Mucosa of rectum (tissue), 2 donors: ENCODE data around the gene IRAK3.
"Not testable (repeated sequence)": the region's sequence is repeated elsewhere in the genome, so short reads cannot be mapped to it uniquely, and the experiment has no call there.

Experiments
- H3K27ac ChIP-seq, 2 donors: one replicate each; pipeline ENCODE4 v1.7.0; 2013; ENCODE audit warnings: inconsistent platforms in 2 of 2, low read depth in 2 of 2, low read length in 2 of 2
- H3K27me3 ChIP-seq, 2 donors: one replicate each; pipeline ENCODE4 v1.7.0; 2013; ENCODE audit warnings: low read length in 2 of 2; ENCODE audit not compliant: control insufficient read depth in 2 of 2, insufficient read depth in 2 of 2
- H3K36me3 ChIP-seq, 2 donors: one replicate each; pipeline ENCODE4 v1.7.0; 2013; ENCODE audit warnings: low read length in 2 of 2; ENCODE audit not compliant: control insufficient read depth in 2 of 2, insufficient read depth in 2 of 2
- H3K4me1 ChIP-seq, 2 donors: one replicate each; pipeline ENCODE4 v1.7.0; 2013; ENCODE audit warnings: low read length in 2 of 2, mild to moderate bottlenecking in 1 of 2; ENCODE audit not compliant: control insufficient read depth in 2 of 2, insufficient read depth in 2 of 2
- H3K4me3 ChIP-seq, 2 donors: one replicate each; pipeline ENCODE4 v1.7.0; 2013; ENCODE audit warnings: low read length in 2 of 2
- H3K9ac ChIP-seq, 2 donors: one replicate each; pipeline ENCODE4 v1.7.0; 2013; ENCODE audit warnings: low read length in 2 of 2, low read depth in 1 of 2, mild to moderate bottlenecking in 1 of 2
- H3K9me3 ChIP-seq, 2 donors: one replicate each; pipeline ENCODE4 v1.7.0; 2013; ENCODE audit warnings: low read length in 2 of 2; ENCODE audit not compliant: control insufficient read depth in 2 of 2
- donor health status: healthy.
- donor health status: Normal muscosa, but diverticular disease.

Gene IRAK3

DNA sequence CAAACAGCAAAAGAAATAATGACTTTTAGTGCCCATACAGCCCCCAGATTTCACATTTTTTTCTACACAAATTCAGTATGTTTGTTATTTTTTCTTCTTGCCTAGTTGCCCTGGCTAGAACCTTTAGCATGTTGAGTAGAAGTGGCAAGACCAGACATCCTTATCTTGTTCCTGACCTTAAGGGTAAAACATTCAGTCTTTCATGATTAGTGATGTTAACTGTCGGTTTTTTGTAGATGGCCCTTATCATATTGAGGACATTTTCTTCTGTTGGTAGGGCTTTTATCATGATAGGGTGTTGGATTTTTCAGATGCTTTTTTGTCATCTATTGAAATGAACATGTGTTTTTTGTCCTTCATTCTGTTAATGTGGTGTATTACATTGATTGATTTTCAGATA is 17.1 kb downstream of the IRAK3 start:
- no peak overlapping the region for H3K27ac ChIP-seq

DNA sequence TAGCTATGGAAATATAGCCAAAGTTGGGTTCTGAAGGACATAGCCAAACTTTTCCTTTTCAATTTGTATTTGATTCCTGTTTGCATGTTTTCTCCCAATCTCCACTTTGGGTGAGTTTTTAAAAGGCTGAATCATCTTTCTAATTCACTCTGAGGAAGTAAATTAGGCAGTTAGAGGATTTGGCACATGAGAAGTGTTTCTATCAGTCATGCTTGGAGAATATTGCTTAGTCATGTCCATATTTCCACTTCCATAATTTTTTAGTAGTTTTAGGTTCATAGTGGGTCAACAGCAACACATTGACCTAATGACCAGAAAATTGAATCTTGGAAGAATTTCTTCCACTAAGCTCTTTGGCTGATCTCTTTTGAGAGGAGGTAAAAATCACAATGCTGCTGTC is 21.8 kb downstream of the IRAK3 start:
- peaks cover 0 to 2% of the 10 kb centered on the region in 2 donors for H3K36me3 ChIP-seq
- no peak overlapping the region for H3K27ac ChIP-seq
- no peak overlapping the region for H3K9ac ChIP-seq
- H3K27me3 ChIP-seq, result no peaks in the 10 kb centered on the region
- no peak overlapping the region for H3K4me3 ChIP-seq
- no peaks in the 10 kb centered on the region for H3K9me3 ChIP-seq
- peaks cover 1 to 3% of the 10 kb centered on the region in 2 donors for H3K4me1 ChIP-seq

More for the DNA sequence above, 17.1 kb downstream of the IRAK3 start:
- H3K9ac ChIP-seq, result no peak overlapping the region
- no peak overlapping the region for H3K4me3 ChIP-seq
- H3K36me3 ChIP-seq, result no peaks in the 10 kb centered on the region
- no peaks in the 10 kb centered on the region for H3K9me3 ChIP-seq
- H3K27me3 ChIP-seq, result no peaks in the 10 kb centered on the region
- no peaks in the 10 kb centered on the region for H3K4me1 ChIP-seq

- H3K27me3 ChIP-seq, H3K4me1 ChIP-seq, H3K4me3 ChIP-seq, H3K9ac ChIP-seq, H3K36me3 ChIP-seq, H3K27ac ChIP-seq, H3K9me3 ChIP-seq: not testable (repeated sequence)
Observed at GRCh38 chr12:66211573-66211972, 22.6 kb downstream of the IRAK3 start.

- H3K4me1 ChIP-seq, H3K4me3 ChIP-seq: not testable (repeated sequence)
Observed at GRCh38 chr12:66213011-66213410, 24.0 kb downstream of the IRAK3 start.

GRCh38 chr12:66217342-66217917 is 28.4 kb downstream of the IRAK3 start:
- no peak overlapping the region for H3K4me3 ChIP-seq
- H3K9ac ChIP-seq, result no peak overlapping the region
- H3K27ac ChIP-seq, result no peak overlapping the region
- H3K4me1 ChIP-seq, result peaks cover 3 to 7% of the 10 kb centered on the region in 2 donors
- H3K27me3 ChIP-seq, result no peaks in the 10 kb centered on the region
- no peaks in the 10 kb centered on the region for H3K36me3 ChIP-seq
- H3K9me3 ChIP-seq, result no peaks in the 10 kb centered on the region

More at GRCh38 chr12:66213011-66213410, 24.0 kb downstream of the IRAK3 start:
- not testable (repeated sequence) for H3K27me3 ChIP-seq, H3K27ac ChIP-seq, H3K9me3 ChIP-seq, H3K9ac ChIP-seq, H3K36me3 ChIP-seq

GRCh38 chr12:66228462-66228861 is 39.4 kb downstream of the IRAK3 start:
- Histone ChIP-seq H3K27me3 (no peaks in the 10 kb centered on the region), H3K4me1 (no peaks in the 10 kb centered on the region), H3K9ac (no peak overlapping the region), H3K36me3 (no peaks in the 10 kb centered on the region), H3K4me3 (no peak overlapping the region), H3K27ac (no peak overlapping the region), H3K9me3 (no peaks in the 10 kb centered on the region)

DNA sequence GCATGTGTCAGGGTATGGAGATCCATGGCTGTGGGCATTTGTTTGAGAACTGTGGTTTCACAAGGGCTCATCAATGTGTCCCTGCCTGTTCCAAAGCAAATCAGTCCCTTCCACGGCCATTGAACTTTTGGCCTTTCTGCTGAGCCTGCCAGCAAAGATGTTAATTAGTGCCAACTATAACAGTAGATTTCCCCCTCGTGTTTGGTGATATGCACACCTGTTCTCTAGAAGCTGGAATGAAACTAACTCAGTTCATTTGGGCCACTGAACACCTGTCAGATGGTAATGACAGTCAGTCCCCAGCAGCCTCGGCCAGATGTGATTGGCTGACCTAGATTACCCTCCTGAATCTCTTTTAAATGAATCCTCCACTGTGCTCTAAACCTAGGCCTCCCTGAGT is 43.2 kb downstream of the IRAK3 start:
- H3K27me3 ChIP-seq, result no peaks in the 10 kb centered on the region
- no peak overlapping the region for H3K9ac ChIP-seq
- H3K9me3 ChIP-seq, result no peaks in the 10 kb centered on the region
- H3K4me1 ChIP-seq, result peaks cover 0 to 3% of the 10 kb centered on the region in 2 donors
- no peak overlapping the region for H3K4me3 ChIP-seq
- no peaks in the 10 kb centered on the region for H3K36me3 ChIP-seq
- no peak overlapping the region for H3K27ac ChIP-seq

GRCh38 chr12:66234037-66234693 is 45.2 kb downstream of the IRAK3 start:
- not testable (repeated sequence) for H3K4me1 ChIP-seq, H3K27me3 ChIP-seq, H3K9me3 ChIP-seq, H3K4me3 ChIP-seq, H3K9ac ChIP-seq, H3K36me3 ChIP-seq
- peak overlapping the region in 1 of 2 donors; percentile 48 for H3K27ac ChIP-seq

GRCh38 chr12:66234773-66235625 is 46.0 kb downstream of the IRAK3 start:
- H3K4me3 ChIP-seq, result peak overlapping the region; percentile 42 to 69
- H3K9me3 ChIP-seq, H3K4me1 ChIP-seq, H3K36me3 ChIP-seq, H3K27me3 ChIP-seq: not testable (repeated sequence)
- H3K27ac ChIP-seq, result peak overlapping the region in 1 of 2 donors; percentile 48
- peak overlapping the region in 1 of 2 donors; percentile 42 for H3K9ac ChIP-seq

GRCh38 chr12:66235626-66236281 is 46.7 kb downstream of the IRAK3 start:
- Histone ChIP-seq H3K9ac (peak overlapping the region in 1 of 2 donors; percentile 39), H3K36me3 (no peaks in the 10 kb centered on the region), H3K9me3 (no peaks in the 10 kb centered on the region), H3K4me3 (peak overlapping the region; percentile 36 to 69), H3K27ac (no peak overlapping the region), H3K4me1 (peaks cover 0 to 3% of the 10 kb centered on the region in 2 donors), H3K27me3 (no peaks in the 10 kb centered on the region)
